NCI-H2081 (cell line): Measurements from ENCODE around the gene CLDN24.

ENCODE experiments used
- DNase-seq, 2 experiments: peaks; one replicate each; lab custom pipeline; 2025; lab: John Stamatoyannopoulos, UW

Gene CLDN24

DNA sequence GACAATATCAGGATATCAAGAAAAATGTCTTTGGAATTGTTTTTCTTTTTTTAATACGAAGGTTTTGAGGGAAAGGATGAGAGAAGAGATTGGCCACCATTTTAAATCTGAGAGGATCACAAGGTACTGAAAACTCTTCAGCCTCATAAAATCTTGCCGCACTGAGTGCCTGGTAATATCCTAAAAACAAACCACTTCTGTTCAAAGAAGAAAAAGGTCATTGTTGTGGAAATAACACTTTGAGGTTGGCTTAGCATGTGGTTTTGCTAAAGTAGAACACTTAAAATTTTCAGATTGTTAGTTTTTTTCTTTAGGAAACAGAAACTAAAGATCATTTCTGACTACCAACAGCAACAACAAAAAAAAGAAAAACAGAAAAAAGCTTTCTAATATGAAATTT, 1.1 kb downstream of the CLDN24 start:
- no peak for DNase-seq

GRCh38 chr4:183320211-183321059, 1.8 kb downstream of the CLDN24 start, which contains the start of gene CLDN22:
Gene CLDN22 (minus strand): TSS chr4:183320276. CDS start chr4:183320218, 58 bp downstream.
- DNase-seq, result peak in 1 of 2 experiments; percentile 16

GRCh38 chr4:183318656-183319055, 3.6 kb downstream of the CLDN24 start:
- no peak for DNase-seq

- no peak for DNase-seq
These were observed 7.4 kb downstream of the CLDN24 start for GRCh38 chr4:183314806-183315205.

DNA sequence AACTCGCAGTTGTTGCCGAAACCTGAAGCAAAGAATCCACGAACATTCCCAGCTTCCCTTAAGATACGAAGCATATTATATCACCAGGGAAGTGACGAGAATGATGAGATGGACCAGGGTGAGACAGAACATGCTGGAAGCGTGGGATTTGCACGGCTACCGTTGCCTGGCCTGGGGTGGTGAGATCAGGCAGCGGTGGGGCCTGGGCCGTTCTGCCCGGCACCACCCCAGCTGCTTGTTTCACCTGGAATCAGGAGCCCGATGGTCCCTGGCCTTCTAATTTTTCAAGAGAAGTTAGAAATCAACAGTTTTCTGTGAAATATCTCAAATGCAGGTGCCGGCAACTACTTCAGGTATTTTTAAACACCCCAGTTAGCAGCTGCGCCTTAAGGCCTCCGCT, 7.9 kb downstream of the CLDN24 start:
- DNase-seq, result no peak

- no peak for DNase-seq
These were observed 9.4 kb downstream of the CLDN24 start for GRCh38 chr4:183312841-183313240.

- peak in 1 of 2 experiments; percentile 29 for DNase-seq
These were observed 15.4 kb downstream of the CLDN24 start for GRCh38 chr4:183306811-183307210.

DNA sequence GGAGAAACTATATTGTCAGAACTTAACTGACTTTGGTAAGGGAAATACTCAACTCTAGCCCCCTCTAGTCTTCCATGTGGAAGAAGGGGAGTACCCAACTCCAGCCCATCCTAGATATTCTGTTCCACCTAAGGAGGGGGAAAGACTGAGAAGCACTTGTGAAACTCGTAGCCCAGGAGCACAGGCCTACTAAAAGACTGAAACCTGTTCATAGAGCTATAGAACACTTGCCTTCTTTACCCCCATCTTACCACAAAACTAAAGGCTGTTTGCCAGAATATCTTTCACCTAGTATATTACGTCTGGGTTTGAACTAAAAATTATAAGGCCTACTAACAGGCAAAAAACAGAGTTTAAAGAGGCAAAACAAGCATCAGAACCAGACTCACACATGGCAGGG, 17.7 kb downstream of the CLDN24 start:
- DNase-seq, result no peak

GRCh38 chr4:183304067-183304466, 18.2 kb downstream of the CLDN24 start:
- DNase-seq, result no peak

GRCh38 chr4:183303301-183303700, 18.9 kb downstream of the CLDN24 start:
- no peak for DNase-seq

- no peak for DNase-seq
These were observed 21.6 kb downstream of the CLDN24 start for GRCh38 chr4:183300655-183301054.

DNA sequence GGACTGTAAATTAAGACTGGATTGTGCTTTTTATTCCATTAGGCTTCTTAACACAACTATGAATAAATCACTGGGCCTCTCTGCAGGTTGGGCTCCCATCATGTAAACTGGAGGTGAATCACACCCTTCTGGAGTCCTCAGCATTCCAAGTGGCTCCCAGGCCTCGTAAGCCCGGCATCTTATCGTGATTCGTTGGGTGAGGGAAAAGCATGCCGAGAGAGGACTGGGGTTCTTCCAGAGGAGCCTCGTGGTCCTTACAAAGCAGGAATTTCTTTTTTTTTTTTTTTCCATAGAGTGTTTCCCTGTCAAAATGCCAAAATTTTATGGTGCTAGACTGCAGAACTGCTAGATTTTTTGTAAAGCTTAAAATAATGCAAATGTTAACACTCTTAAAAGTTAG, 22.2 kb downstream of the CLDN24 start:
- no peak for DNase-seq

GRCh38 chr4:183299464-183299863, 22.8 kb downstream of the CLDN24 start:
- DNase-seq, result no peak

GRCh38 chr4:183297675-183298074, 24.6 kb downstream of the CLDN24 start:
- DNase-seq, result no peak

GRCh38 chr4:183295711-183296110, 26.5 kb downstream of the CLDN24 start:
- DNase-seq, result no peak

- DNase-seq, result no peak
These were observed 31.2 kb downstream of the CLDN24 start for GRCh38 chr4:183291070-183291469.

DNA sequence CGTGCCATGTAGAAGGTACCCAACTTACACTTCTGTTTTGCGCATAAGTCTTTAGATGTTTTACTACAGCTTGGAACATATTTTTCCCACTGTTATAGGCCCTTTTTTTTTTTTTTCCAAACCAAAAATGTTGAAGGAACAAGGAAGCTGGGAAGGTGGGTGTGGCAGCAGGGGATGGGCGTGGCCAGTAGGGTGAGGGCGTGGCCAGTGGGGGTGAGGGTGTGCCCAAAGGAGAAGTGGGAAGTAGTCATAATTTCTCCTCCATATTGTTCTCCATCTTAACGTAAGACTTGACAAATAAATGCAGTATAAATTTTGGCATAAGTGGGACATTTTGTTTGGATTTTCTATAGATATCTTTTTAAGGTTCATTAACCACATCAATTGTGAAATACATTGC, 32.5 kb downstream of the CLDN24 start:
- DNase-seq, result no peak

- no peak for DNase-seq
These were observed 33.3 kb downstream of the CLDN24 start for GRCh38 chr4:183288955-183289354.

DNA sequence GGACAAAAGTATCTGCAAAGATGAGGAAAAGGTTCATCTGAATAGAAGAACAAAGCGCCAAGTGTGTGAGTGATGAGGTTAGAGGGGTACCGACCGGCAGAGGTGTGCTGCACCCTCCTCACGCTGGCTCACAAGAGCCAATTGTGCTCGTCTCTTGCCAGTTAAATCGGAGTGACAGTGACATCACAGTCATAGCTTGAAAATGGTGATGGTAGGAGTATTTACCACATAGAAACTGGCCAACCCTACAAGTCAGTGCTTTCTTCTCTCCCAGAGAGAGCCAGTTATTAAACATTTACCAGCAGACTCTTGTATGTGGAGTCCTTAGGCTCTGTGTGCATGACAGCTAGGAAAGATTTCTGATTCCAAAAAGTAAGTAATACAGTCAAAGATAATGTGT, 34.5 kb downstream of the CLDN24 start:
- no peak for DNase-seq

GRCh38 chr4:183287309-183287659, 34.9 kb downstream of the CLDN24 start:
- no peak for DNase-seq

DNA sequence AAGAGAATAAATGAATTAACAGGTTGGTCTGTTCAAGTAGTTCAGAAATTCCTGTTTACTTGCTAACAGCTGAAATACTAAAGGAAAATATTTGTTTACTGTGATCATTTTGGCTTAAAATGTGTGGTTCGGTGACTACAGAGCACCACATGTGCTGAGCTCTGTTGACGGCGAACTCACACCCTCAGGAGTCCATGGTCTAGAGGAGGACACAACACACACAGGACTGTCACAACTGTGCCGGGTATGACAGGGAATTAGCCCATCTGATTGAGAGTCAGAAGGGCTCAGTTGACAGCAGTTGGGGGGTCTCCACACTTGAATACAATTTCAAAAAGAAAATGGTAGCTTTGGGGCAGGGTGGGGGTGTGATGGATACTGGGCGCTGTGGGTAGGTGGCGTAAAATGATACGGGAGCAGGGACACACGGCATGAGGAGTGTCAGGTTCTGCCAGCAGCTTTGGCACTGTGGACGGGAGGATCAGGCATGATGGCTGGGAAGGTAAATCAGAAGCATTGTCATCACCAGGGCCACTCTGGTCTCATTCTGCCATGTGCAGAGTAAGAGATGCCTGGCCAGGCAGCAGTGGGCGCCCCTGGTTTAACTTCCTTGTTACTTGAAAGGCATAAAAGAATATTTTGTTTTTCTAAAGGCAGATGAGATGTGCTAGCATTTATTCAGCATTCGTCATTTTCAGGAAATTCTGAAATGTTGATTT, 35.5 kb downstream of the CLDN24 start:
- no peak for DNase-seq

GRCh38 chr4:183285886-183286285, 36.3 kb downstream of the CLDN24 start:
- no peak for DNase-seq

GRCh38 chr4:183284965-183285364, 37.3 kb downstream of the CLDN24 start:
- no peak for DNase-seq
